Endothelial cell (in vitro differentiated cells): ENCODE results near the gene BEST1. TPM values are rescaled to one million over a fixed set of nuclear protein-coding genes. Genes with fewer than 3 reads are reported as not detected.
A peak's percentile ranks its signal among the peaks of the same experiment; 100 is the strongest.

Experiments used
- DNase-seq: peaks from one replicate; pipeline ENCODE4 v3.0.0; 2021; ENCODE audit warnings: low spot score
- H3K27ac Mint-ChIP-seq: one replicate; pipeline ENCODE4 v1.8.0; 2021; ENCODE audit warnings: mixed read lengths, inconsistent platforms; ENCODE audit not compliant: unreplicated experiment
- H3K27me3 Mint-ChIP-seq: one replicate; pipeline ENCODE4 v1.8.0; 2021; ENCODE audit warnings: mild to moderate bottlenecking, moderate library complexity, mixed read lengths, inconsistent platforms; ENCODE audit not compliant: unreplicated experiment
- H3K36me3 Mint-ChIP-seq: one replicate; pipeline ENCODE4 v1.8.0; 2021; ENCODE audit warnings: mild to moderate bottlenecking, low read depth, mixed read lengths, inconsistent platforms; ENCODE audit not compliant: unreplicated experiment
- H3K4me1 Mint-ChIP-seq: one replicate; pipeline ENCODE4 v1.8.0; 2021; ENCODE audit warnings: mild to moderate bottlenecking, mixed read lengths, inconsistent platforms; ENCODE audit not compliant: unreplicated experiment
- H3K4me3 Mint-ChIP-seq: one replicate; pipeline ENCODE4 v1.8.0; 2021; ENCODE audit warnings: mild to moderate bottlenecking, mixed read lengths, inconsistent platforms; ENCODE audit not compliant: unreplicated experiment
- H3K9me3 Mint-ChIP-seq: one replicate; pipeline ENCODE4 v1.8.0; 2021; ENCODE audit warnings: mixed read lengths, inconsistent platforms; ENCODE audit not compliant: unreplicated experiment
- CTCF ChIP-seq: fragments of 200-600 bp; sonication (generic); IDR thresholded peaks from one replicate; pipeline ENCODE4 v1.5.0; 2021; ENCODE audit warnings: antibody characterized with exemption; ENCODE audit not compliant: unreplicated experiment
- total RNA-seq: library from RNA; stranded (reverse); fragmentation: NEBNext Ultra II Directional; extraction: Animal tissue kit (Norgen Biotek cat#: 25700); gene quantifications from one replicate; pipeline ENCODE4 v1.2.1, GENCODE V29; 2021; ENCODE audit not compliant: unreplicated experiment

The BEST1 gene
- total RNA-seq, 1 donor from 2014 or later = 0.08 TPM

DNA sequence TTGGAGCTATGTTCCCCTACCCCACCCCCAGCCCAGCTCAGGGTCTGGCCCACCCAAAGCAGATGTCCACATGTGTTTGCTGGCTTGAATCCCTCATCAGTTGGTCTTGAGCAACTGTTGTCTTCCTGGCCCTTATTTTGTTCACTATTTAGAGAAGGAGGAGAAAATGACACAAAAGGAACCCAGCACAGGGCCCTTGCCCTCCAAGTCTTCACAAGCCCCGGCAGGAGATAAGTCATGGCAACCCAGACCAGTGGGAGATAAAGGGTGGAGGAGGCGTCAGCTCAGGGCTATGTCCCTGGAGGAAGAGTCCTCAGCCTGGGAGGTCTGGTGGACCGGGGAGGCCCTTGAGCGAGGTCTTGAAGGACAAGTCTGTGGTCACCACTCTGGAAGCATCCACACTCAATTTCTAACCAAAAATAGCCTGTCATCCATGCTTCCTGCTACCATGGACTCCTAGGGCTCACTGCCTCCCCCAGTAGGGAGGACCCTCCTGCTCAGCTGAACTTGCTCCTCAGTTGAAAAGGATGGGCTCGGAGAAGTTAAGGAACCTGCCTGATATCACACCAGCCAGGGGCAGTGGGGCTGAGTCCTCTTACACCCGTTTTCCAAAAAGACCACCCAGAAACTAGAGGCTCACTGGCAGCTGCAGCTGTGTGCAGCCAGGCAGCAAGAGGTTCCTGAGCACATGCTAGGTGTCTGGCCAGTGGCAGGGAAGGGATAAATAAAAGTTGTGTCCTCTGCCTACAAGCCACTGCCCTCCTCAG is 31.0 kb upstream of the BEST1 start:
- H3K27ac Mint-ChIP-seq = peak overlapping the region; percentile 19
- no peak overlapping the region for H3K4me3 Mint-ChIP-seq
- no peak for TF ChIP-seq CTCF
- H3K27me3 Mint-ChIP-seq = peaks cover 6% of the 10 kb centered on the region
- DNase-seq = no peak
- no peaks in the 10 kb centered on the region for H3K36me3 Mint-ChIP-seq
- H3K4me1 Mint-ChIP-seq = peaks cover 34% of the 10 kb centered on the region
- H3K9me3 Mint-ChIP-seq = no peaks in the 10 kb centered on the region

DNA sequence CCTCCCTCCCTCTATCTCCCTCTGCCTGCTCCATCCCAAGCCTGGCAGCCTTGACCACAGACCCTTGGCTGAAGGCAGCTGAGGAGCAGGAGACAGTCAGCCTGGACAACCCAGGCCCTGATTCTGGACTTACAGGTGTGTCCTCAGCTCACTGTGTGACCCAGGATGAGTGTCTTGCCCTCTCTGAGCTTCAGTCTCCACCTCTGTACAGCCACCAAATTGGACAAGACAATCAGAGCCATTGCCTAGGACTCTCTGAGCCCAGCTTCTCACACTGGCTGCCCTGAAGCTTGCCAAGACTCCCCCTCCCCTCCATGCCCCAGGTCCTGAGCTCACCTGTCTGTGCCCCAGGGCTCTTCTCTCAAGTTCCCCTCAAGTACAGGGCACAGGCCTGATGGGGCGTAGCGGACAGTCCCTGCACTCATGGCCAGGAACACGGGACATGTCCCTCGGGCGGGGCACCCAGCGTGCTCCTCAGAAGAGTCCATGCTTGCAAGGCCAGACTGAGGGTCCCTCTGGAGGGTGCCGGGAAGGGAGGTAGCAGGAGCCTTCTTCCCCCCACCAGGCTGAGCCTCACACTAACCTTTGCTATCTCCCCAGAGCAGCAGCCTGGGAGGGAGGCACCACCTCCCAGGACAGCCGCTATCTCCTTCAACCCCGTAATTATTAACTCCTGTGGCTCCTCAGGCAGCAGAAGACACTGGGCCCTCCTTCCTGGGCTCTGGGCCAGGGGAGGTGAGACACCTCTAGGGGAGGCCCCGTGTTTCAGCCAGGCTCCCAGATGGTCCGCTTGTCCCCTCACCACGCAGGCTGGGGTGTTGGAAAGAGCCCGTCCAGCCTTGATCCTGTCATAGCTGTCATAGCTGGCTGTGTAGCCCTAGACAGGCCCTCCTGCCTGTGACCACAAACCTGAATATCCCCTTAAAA is 30.2 kb upstream of the BEST1 start:
- Mint-ChIP-seq H3K4me1 (peaks cover 36% of the 10 kb centered on the region), H3K9me3 (no peaks in the 10 kb centered on the region), H3K27ac (no peak overlapping the region), H3K27me3 (peaks cover 6% of the 10 kb centered on the region), H3K36me3 (no peaks in the 10 kb centered on the region), H3K4me3 (no peak overlapping the region)
- DNase-seq = no peak
- no peak for TF ChIP-seq CTCF

DNA sequence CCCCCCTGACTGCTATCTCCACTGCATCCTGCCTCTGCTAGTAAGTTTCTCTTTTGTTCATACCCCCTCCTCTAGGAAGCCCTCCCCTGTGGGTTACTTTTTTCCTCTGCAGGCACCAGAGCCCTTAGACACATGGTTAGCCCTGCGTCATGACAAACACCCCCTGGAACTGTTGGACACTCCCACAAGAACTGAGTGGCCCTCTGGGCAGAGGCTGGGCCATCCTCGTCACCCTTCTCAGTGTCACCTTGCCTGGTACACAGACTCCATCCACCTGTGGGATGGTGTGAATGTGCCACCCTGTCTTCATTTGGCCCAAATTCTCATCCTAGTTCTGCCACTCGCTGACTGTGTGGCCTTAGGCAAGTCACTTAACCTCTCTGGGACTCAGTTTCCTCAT is 28.7 kb upstream of the BEST1 start:
- Mint-ChIP-seq H3K9me3 (no peaks in the 10 kb centered on the region), H3K27me3 (peaks cover 6% of the 10 kb centered on the region), H3K27ac (peak overlapping the region; percentile 58), H3K4me1 (peaks cover 35% of the 10 kb centered on the region), H3K36me3 (no peaks in the 10 kb centered on the region), H3K4me3 (no peak overlapping the region)
- TF ChIP-seq CTCF = no peak
- no peak for DNase-seq

DNA sequence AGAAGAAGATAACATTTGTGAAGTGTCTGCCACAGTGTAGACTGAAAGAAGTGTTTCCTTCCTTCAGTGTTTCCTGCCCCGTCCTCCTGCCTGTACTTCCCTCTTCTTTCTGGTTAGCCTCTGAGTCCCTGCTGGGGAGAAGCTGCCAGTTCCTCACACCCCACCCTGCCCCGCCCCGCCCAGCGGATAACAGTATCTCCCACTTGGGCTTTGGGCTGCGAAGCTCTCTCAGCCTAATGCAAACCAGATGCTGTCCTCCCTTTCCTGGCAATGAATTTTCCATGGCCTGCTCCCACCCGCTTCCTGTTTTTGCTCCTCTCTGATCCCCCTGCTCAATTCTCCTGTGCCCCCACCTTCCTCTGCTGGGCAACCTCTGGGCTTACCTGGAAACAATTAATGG is 27.6 kb upstream of the BEST1 start:
- Mint-ChIP-seq H3K27ac (peak overlapping the region; percentile 43), H3K27me3 (peaks cover 6% of the 10 kb centered on the region), H3K4me3 (no peak overlapping the region), H3K36me3 (no peaks in the 10 kb centered on the region), H3K9me3 (no peaks in the 10 kb centered on the region), H3K4me1 (peaks cover 33% of the 10 kb centered on the region)
- DNase-seq = no peak
- no peak for TF ChIP-seq CTCF
